ENCODE measurements around the gene MMAB. TPM values are rescaled to one million over a fixed set of nuclear protein-coding genes. Genes with fewer than 3 reads are reported as not detected.

The MMAB gene
- total and polyA plus RNA-seq, 2 donors (not counting 1 experiment from before 2014, with no cell fraction given) = 36.8 to 56.1 TPM

GRCh38 chr12:109504068-109504467, 69.2 kb downstream of the MMAB start:
- TF ChIP-seq CTCF (conservative IDR thresholded peaks at IDR 0.05 in 1 of 2, IDR thresholded peaks at IDR 0.05 in 1 of 2; ENCODE audit: low read depth in 1 of 2, low read length in 2 of 2) (no peak), EZH2 (IDR thresholded peaks at IDR 0.05; ENCODE audit: low read length, missing control alignments) (no peak)
- Histone ChIP-seq H2AFZ (ENCODE audit: low read length) (no peak overlapping the region), H3K27ac (ENCODE audit: insufficient read depth, low read length) (no peak overlapping the region), H3K27me3 (ENCODE audit: control insufficient read depth, insufficient read depth, low read length) (no peaks in the 10 kb centered on the region), H3K36me3 (ENCODE audit: control insufficient read depth, insufficient read depth, low read length) (peaks cover 16% of the 10 kb centered on the region), H3K4me1 (ENCODE audit: control insufficient read depth, extremely low read depth, insufficient read depth, low read length) (no peaks in the 10 kb centered on the region), H3K79me2 (ENCODE audit: control insufficient read depth, insufficient read depth, low read length) (no peaks in the 10 kb centered on the region), H3K9me3 (ENCODE audit: control insufficient read depth, insufficient read depth, low read depth, low read length) (no peaks in the 10 kb centered on the region), H3K4me3 (replicated peaks in 1 of 4; ENCODE audit: control extremely low read depth in 1 of 4, insufficient read depth in 1 of 4, low read depth in 3 of 4, low read length in 4 of 4) (no peak overlapping the region), H3K4me2 (ENCODE audit: extremely low read depth, insufficient read depth, low read length) (no peak overlapping the region), H3K9ac (ENCODE audit: insufficient read depth, low read length) (no peak overlapping the region), H4K20me1 (ENCODE audit: control insufficient read depth, extremely low read depth, insufficient read depth, low read length) (no peaks in the 10 kb centered on the region)
- no peak for DNase-seq (ENCODE audit: low read depth in 2 of 2)

Other genes with a start within 250 kb of the MMAB start
- 0.77 TPM in 1 of 2 replicates, not detected in the other for gene MYO1H, start 225.6 kb downstream of the MMAB start, total RNA-seq
- 0.07 and 0.15 TPM in 2 replicates for gene MYO1H, start 225.6 kb downstream of the MMAB start, polyA plus RNA-seq
- 59.8 and 106 TPM in 2 replicates for gene KCTD10, start 96.2 kb downstream of the MMAB start, total RNA-seq
- gene KCTD10, start 96.2 kb downstream of the MMAB start, polyA plus RNA-seq = 131 and 190 TPM in 2 replicates
- gene UBE3B, start 95.9 kb downstream of the MMAB start, total RNA-seq = 35.7 and 49.7 TPM in 2 replicates
- gene UBE3B, start 95.9 kb downstream of the MMAB start, polyA plus RNA-seq = 27.2 and 29.5 TPM in 2 replicates
- gene MVK, start 290 bp upstream of the MMAB start, total RNA-seq = 10.0 and 22.1 TPM in 2 replicates
- gene MVK, start 290 bp upstream of the MMAB start, polyA plus RNA-seq = 12.3 and 18.8 TPM in 2 replicates
- gene FAM222A, start 140.3 kb upstream of the MMAB start, total RNA-seq = under 0.01 TPM in 1 of 2 replicates, not detected in the other
- gene FAM222A, start 140.3 kb upstream of the MMAB start, polyA plus RNA-seq = 0.05 and 0.18 TPM in 2 replicates

Data from fibroblast of lung (primary cell).